HepG2 (cell line): ENCODE data around the gene CFAP97D1. TPM values are rescaled to one million over a fixed set of nuclear protein-coding genes. Genes with fewer than 3 reads are reported as not detected.

Source experiments
- GZF1 ChIP-seq: sonication (generic); formaldehyde crosslinking; IDR thresholded peaks from 2 replicates; pipeline ENCODE4 v1.5.1; 2020; ENCODE audit warnings: mild to moderate bottlenecking, missing genetic modification reagents
- ISX ChIP-seq: sonication (generic); formaldehyde crosslinking; conservative IDR thresholded peaks from 2 replicates; pipeline ENCODE4 v1.5.0; 2020; ENCODE audit warnings: missing genetic modification reagents
- RBM22 ChIP-seq: fragments of 200-400 bp; formaldehyde crosslinking; optimal IDR thresholded peaks from 2 replicates; pipeline ENCODE3; 2017; ENCODE audit warnings: mild to moderate bottlenecking, low read length, moderate library complexity
- RERE ChIP-seq: IDR thresholded peaks from 2 replicates; pipeline ENCODE4 v1.6.1; 2016; ENCODE audit warnings: low read depth, missing genetic modification reagents, missing compliant biosample characterization
- SIN3A ChIP-seq: IDR thresholded peaks from 2 replicates; pipeline ENCODE4 v1.6.1; 2011; ENCODE audit warnings: low read depth, mild to moderate bottlenecking, control low read depth, low read length, borderline replicate concordance
- SRY ChIP-seq: sonication (generic); formaldehyde crosslinking; IDR thresholded peaks from 2 replicates; pipeline ENCODE4 v1.8.0; 2022; ENCODE audit warnings: mild to moderate bottlenecking, missing genetic modification reagents
- TAF1 ChIP-seq: sonication (generic); formaldehyde crosslinking; IDR thresholded peaks from 2 replicates; pipeline ENCODE4 v1.4.0; 2020; ENCODE audit warnings: missing genetic modification reagents
- TFAP4 ChIP-seq: sonication (generic); IDR thresholded peaks from 2 replicates; pipeline ENCODE4 v1.6.1; 2016; ENCODE audit warnings: low read depth, borderline replicate concordance
- ZHX1 ChIP-seq: sonication (generic); formaldehyde crosslinking; IDR thresholded peaks from 2 replicates; pipeline ENCODE4 v1.8.1; 2022; ENCODE audit warnings: low read depth, mild to moderate bottlenecking, missing genetic modification reagents
- ZNF333 ChIP-seq: sonication (generic); formaldehyde crosslinking; IDR thresholded peaks from 2 replicates; pipeline ENCODE4 v1.4.0; 2020; ENCODE audit warnings: mild to moderate bottlenecking, missing genetic modification reagents, borderline replicate concordance
- ZNF33A ChIP-seq: sonication (generic); formaldehyde crosslinking; IDR thresholded peaks from 2 replicates; pipeline ENCODE4 v1.5.1; 2020; ENCODE audit warnings: missing genetic modification reagents, mild to moderate bottlenecking, moderate library complexity, borderline replicate concordance
- polyA plus RNA-seq, 8 experiments: library from polyadenylated mRNA; depleted of rRNA in 3 of 8; stranded (reverse) in 7 of 8; unstranded in 1 of 8; fragments of >200 nt; fragmentation: Illumina TruSeq in 4 of 8; extraction: Trizol in 4 of 8; gene quantifications; 2 replicates each; pipeline versions ENCODE4 v1.2.1 to v1.2.3, GENCODE V29; 2011 to 2016; ENCODE audit warnings: low read depth in 4 of 8, missing spikeins in 1 of 8, mixed read lengths in 1 of 8; ENCODE audit not compliant: insufficient read depth in 1 of 8
- total RNA-seq, 5 experiments: library from RNA; depleted of rRNA; stranded (reverse); fragments of >200 nt; fragmentation: Illumina TruSeq; extraction: Trizol; gene quantifications; 2 replicates each; pipeline ENCODE4 v1.2.3, GENCODE V29; 2016; ENCODE audit warnings: low read depth in 1 of 5
- TF ChIP-seq, protein P1 (sequence below): sonication (generic); formaldehyde crosslinking; IDR thresholded peaks from 2 replicates; pipeline ENCODE4 v1.4.0; 2020; ENCODE audit warnings: missing genetic modification reagents
- TF ChIP-seq, protein P2 (sequence below): sonication (generic); formaldehyde crosslinking; IDR thresholded peaks from 2 replicates; pipeline ENCODE4 v1.4.0; 2020; ENCODE audit warnings: missing genetic modification reagents

CFAP97D1 gene
- total and polyA plus RNA-seq, 2 of the 13 experiments (the other 11 are each of a cell fraction or from before 2014, with no cell fraction given): 0.02 TPM; not detected in 1

GRCh38 chr17:43760254-43760852 is 19.9 kb upstream of the CFAP97D1 start (continued):
- peak; percentile 57 for TF ChIP-seq RBM22
- TF ChIP-seq TFAP4: peak; percentile 50; the same call in 1 of the 2 replicates
- no peak for TF ChIP-seq RERE (CRISPR knock-in tag)
- TF ChIP-seq ZNF33A (CRISPR knock-in tag): no peak
- no peak for TF ChIP-seq SRY (CRISPR knock-in tag)
- TF ChIP-seq GZF1 (CRISPR knock-in tag): no peak
- TF ChIP-seq TAF1: no peak
- TF ChIP-seq ZHX1 (CRISPR knock-in tag): 0 out of 2 replicates have a peak, but pooled peaks have one; percentile 40
- TF ChIP-seq, protein P1, sequence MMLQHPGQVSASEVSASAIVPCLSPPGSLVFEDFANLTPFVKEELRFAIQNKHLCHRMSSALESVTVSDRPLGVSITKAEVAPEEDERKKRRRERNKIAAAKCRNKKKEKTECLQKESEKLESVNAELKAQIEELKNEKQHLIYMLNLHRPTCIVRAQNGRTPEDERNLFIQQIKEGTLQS: no peak
- no peak for TF ChIP-seq SIN3A
- TF ChIP-seq, protein P2, sequence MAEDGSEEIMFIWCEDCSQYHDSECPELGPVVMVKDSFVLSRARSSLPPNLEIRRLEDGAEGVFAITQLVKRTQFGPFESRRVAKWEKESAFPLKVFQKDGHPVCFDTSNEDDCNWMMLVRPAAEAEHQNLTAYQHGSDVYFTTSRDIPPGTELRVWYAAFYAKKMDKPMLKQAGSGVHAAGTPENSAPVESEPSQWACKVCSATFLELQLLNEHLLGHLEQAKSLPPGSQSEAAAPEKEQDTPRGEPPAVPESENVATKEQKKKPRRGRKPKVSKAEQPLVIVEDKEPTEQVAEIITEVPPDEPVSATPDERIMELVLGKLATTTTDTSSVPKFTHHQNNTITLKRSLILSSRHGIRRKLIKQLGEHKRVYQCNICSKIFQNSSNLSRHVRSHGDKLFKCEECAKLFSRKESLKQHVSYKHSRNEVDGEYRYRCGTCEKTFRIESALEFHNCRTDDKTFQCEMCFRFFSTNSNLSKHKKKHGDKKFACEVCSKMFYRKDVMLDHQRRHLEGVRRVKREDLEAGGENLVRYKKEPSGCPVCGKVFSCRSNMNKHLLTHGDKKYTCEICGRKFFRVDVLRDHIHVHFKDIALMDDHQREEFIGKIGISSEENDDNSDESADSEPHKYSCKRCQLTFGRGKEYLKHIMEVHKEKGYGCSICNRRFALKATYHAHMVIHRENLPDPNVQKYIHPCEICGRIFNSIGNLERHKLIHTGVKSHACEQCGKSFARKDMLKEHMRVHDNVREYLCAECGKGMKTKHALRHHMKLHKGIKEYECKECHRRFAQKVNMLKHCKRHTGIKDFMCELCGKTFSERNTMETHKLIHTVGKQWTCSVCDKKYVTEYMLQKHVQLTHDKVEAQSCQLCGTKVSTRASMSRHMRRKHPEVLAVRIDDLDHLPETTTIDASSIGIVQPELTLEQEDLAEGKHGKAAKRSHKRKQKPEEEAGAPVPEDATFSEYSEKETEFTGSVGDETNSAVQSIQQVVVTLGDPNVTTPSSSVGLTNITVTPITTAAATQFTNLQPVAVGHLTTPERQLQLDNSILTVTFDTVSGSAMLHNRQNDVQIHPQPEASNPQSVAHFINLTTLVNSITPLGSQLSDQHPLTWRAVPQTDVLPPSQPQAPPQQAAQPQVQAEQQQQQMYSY (CRISPR knock-in tag): no peak
- no peak for TF ChIP-seq ZNF333 (CRISPR knock-in tag)
- TF ChIP-seq ISX (CRISPR knock-in tag): no peak
